ENCODE measurements around the gene RBM33.

DNA sequence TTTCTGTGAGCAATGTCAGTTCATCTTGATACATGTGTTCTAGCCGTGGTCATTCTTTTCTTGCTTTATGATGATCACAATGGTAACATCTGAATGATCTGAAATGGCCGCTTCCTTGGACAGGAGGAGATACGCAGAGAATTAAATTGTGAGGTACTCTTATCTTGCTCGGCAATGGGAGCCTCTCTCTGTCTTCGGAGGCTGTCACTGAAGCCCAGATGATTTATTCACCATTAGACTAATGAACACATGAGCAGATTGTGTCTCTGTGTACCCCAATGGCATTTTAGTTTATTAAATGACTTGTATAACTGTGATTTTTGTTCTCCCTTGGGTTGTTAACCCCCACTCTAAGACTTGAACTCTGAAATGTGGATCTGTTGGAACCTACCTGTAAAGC is 38.6 kb downstream of the RBM33 start:
- no peak for TF ChIP-seq RCOR1 (conservative IDR thresholded peaks at IDR 0.05; ENCODE audit: low read depth, low read length)
- TF ChIP-seq, protein P1, sequence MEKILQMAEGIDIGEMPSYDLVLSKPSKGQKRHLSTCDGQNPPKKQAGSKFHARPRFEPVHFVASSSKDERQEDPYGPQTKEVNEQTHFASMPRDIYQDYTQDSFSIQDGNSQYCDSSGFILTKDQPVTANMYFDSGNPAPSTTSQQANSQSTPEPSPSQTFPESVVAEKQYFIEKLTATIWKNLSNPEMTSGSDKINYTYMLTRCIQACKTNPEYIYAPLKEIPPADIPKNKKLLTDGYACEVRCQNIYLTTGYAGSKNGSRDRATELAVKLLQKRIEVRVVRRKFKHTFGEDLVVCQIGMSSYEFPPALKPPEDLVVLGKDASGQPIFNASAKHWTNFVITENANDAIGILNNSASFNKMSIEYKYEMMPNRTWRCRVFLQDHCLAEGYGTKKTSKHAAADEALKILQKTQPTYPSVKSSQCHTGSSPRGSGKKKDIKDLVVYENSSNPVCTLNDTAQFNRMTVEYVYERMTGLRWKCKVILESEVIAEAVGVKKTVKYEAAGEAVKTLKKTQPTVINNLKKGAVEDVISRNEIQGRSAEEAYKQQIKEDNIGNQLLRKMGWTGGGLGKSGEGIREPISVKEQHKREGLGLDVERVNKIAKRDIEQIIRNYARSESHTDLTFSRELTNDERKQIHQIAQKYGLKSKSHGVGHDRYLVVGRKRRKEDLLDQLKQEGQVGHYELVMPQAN (conservative IDR thresholded peaks at IDR 0.05), result no peak
- TF ChIP-seq, protein P2, sequence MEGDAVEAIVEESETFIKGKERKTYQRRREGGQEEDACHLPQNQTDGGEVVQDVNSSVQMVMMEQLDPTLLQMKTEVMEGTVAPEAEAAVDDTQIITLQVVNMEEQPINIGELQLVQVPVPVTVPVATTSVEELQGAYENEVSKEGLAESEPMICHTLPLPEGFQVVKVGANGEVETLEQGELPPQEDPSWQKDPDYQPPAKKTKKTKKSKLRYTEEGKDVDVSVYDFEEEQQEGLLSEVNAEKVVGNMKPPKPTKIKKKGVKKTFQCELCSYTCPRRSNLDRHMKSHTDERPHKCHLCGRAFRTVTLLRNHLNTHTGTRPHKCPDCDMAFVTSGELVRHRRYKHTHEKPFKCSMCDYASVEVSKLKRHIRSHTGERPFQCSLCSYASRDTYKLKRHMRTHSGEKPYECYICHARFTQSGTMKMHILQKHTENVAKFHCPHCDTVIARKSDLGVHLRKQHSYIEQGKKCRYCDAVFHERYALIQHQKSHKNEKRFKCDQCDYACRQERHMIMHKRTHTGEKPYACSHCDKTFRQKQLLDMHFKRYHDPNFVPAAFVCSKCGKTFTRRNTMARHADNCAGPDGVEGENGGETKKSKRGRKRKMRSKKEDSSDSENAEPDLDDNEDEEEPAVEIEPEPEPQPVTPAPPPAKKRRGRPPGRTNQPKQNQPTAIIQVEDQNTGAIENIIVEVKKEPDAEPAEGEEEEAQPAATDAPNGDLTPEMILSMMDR (IDR thresholded peaks at IDR 0.05 in 2 of 3, conservative IDR thresholded peaks at IDR 0.05 in 1 of 3; ENCODE audit: control insufficient read depth in 2 of 3, extremely low read depth in 1 of 3, insufficient read depth in 1 of 3, low read depth in 3 of 3, low read length in 3 of 3), result no peak
- no peak for TF ChIP-seq POLR2A (IDR thresholded peaks at IDR 0.05; ENCODE audit: low read depth, low read length)
- no peak for TF ChIP-seq EZH2 (IDR thresholded peaks at IDR 0.05; ENCODE audit: borderline replicate concordance, control insufficient read depth, low read depth, low read length)
- no peak for TF ChIP-seq TBL1XR1 (IDR thresholded peaks at IDR 0.05; ENCODE audit: low read depth, low read length)
